ACC112 (cell line): ENCODE results near the gene ZBTB8B.
"Not testable (repeated sequence)": the region's sequence is repeated elsewhere in the genome, so short reads cannot be mapped to it uniquely, and the experiment has no call there.

Experiments used
- H2AFZ ChIP-seq: fragments of 200-600 bp; sonication (generic); one replicate; pipeline ENCODE4 v1.6.0; 2017; ENCODE audit warnings: antibody characterized with exemption, low read length; ENCODE audit not compliant: unreplicated experiment
- H3K27ac ChIP-seq: fragments of 200-600 bp; sonication (generic); 2 replicates; pipeline ENCODE4 v1.5.1; 2014; ENCODE audit warnings: low read depth, mild to moderate bottlenecking, antibody characterized with exemption, low read length, moderate library complexity
- H3K27me3 ChIP-seq: fragments of 200-600 bp; sonication (generic); 2 replicates; pipeline ENCODE4 v1.6.1; 2014; ENCODE audit warnings: mild to moderate bottlenecking, antibody characterized with exemption, low read length, moderate library complexity, mixed read lengths; ENCODE audit not compliant: insufficient read depth
- H3K36me3 ChIP-seq: fragments of 200-600 bp; sonication (generic); 2 replicates; pipeline ENCODE4 v1.6.1; 2016; ENCODE audit warnings: mild to moderate bottlenecking, antibody characterized with exemption, low read length, moderate library complexity, mixed read lengths; ENCODE audit not compliant: insufficient read depth
- H3K4me1 ChIP-seq: fragments of 200-600 bp; sonication (generic); one replicate; pipeline ENCODE4 v1.6.1; 2016; ENCODE audit warnings: low read length, mixed read lengths; ENCODE audit not compliant: insufficient read depth, unreplicated experiment, control insufficient read depth
- H3K4me3 ChIP-seq: fragments of 200-600 bp; sonication (generic); 2 replicates; pipeline ENCODE4 v1.5.1; 2014; ENCODE audit warnings: mild to moderate bottlenecking, low read depth, low read length
- H3K79me2 ChIP-seq: fragments of 200-600 bp; sonication (generic); one replicate; pipeline ENCODE4 v1.6.0; 2016; ENCODE audit warnings: low read length; ENCODE audit not compliant: control insufficient read depth, unreplicated experiment, insufficient read depth

ZBTB8B gene

GRCh38 chr1:32448186-32448772, 16.6 kb upstream of the ZBTB8B start:
- Histone ChIP-seq H2AFZ (peak overlapping the region; percentile 30), H3K4me3 (peak overlapping the region; percentile 59), H3K27me3 (peaks cover 16% of the 10 kb centered on the region; the same call in 1 of the 2 replicates)
- H3K79me2 ChIP-seq, H3K27ac ChIP-seq, H3K36me3 ChIP-seq, H3K4me1 ChIP-seq: not testable (repeated sequence)

GRCh38 chr1:32448773-32449456, 16.0 kb upstream of the ZBTB8B start:
- H3K4me1 ChIP-seq: no peaks in the 10 kb centered on the region
- H3K79me2 ChIP-seq: no peaks in the 10 kb centered on the region
- H3K27ac ChIP-seq: no peak overlapping the region
- peak overlapping the region; percentile 30 for H2AFZ ChIP-seq
- no peak overlapping the region for H3K4me3 ChIP-seq
- H3K36me3 ChIP-seq: no peaks in the 10 kb centered on the region
- peaks cover 10% of the 10 kb centered on the region; the same call in 1 of the 2 replicates for H3K27me3 ChIP-seq

DNA sequence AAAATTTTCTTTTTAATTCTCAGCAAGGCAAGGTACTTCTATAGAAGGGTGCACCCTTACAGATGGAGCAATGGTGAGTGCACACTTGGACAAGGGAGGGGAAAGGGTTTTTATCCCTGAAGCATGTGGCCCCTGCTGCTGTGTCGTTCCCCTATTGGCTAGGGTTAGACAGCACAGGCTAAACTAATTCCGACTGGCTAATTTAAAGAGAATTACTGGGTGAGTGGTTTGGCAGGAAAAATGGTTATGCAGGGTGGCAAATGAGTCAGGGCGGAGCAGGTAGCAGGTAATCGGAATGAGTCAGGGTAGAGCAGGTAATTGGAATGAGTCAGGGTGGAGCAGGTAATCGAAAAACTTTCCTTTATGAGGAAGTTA, 15.4 kb upstream of the ZBTB8B start:
- not testable (repeated sequence) for H3K4me3 ChIP-seq, H2AFZ ChIP-seq, H3K27ac ChIP-seq, H3K36me3 ChIP-seq, H3K27me3 ChIP-seq, H3K79me2 ChIP-seq, H3K4me1 ChIP-seq

- H3K27ac ChIP-seq: no peak overlapping the region
- no peaks in the 10 kb centered on the region for H3K36me3 ChIP-seq
These were observed 10.1 kb upstream of the ZBTB8B start for GRCh38 chr1:32454726-32455125.

GRCh38 chr1:32455958-32456357, 8.9 kb upstream of the ZBTB8B start:
- H3K4me3 ChIP-seq: no peak overlapping the region
- no peaks in the 10 kb centered on the region; the same call in 1 of the 2 replicates for H3K27me3 ChIP-seq
- H3K4me1 ChIP-seq: peaks cover 3% of the 10 kb centered on the region
- H3K79me2 ChIP-seq: no peaks in the 10 kb centered on the region
- no peaks in the 10 kb centered on the region for H3K36me3 ChIP-seq
- H3K27ac ChIP-seq: no peak overlapping the region
- no peak overlapping the region for H2AFZ ChIP-seq

More at GRCh38 chr1:32454726-32455125, 10.1 kb upstream of the ZBTB8B start:
- no peak overlapping the region for H2AFZ ChIP-seq
- H3K4me1 ChIP-seq: peaks cover 3% of the 10 kb centered on the region
- no peaks in the 10 kb centered on the region for H3K79me2 ChIP-seq
- H3K4me3 ChIP-seq: no peak overlapping the region
- H3K27me3 ChIP-seq: no peaks in the 10 kb centered on the region; the same call in 1 of the 2 replicates

- H2AFZ ChIP-seq, H3K79me2 ChIP-seq, H3K4me3 ChIP-seq, H3K27me3 ChIP-seq, H3K36me3 ChIP-seq, H3K4me1 ChIP-seq, H3K27ac ChIP-seq: not testable (repeated sequence)
These were observed 6.1 kb upstream of the ZBTB8B start for GRCh38 chr1:32458798-32459197.

- not testable (repeated sequence) for H3K36me3 ChIP-seq, H3K4me1 ChIP-seq, H3K4me3 ChIP-seq, H2AFZ ChIP-seq, H3K79me2 ChIP-seq, H3K27ac ChIP-seq
- peaks cover 42% of the 10 kb centered on the region for H3K27me3 ChIP-seq
These were observed 1.9 kb upstream of the ZBTB8B start for GRCh38 chr1:32462977-32463376.

DNA sequence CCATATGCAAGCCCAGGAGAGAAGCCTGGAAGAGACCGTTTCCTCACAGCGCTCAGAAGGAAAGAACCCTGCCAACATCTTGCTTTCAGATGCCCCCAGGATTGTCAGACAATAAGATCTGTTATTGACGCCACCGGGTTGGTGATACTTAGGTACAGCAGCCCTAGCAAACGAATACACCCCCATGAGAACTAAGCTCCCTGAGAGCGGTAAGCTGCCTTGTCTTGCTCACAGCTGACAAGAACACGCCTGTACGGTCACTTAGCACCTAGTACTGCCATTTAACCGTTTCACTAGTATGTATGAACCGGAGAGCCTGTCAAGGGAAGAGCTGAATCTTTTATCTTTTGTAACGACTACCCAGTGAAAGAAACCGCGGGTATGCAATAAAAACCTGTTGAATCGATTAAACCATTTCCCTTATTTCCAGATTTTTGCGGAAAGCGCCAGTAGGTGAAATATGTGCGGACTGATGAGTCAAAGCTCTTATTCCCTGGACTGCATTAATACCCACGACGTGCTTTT, 619 bp upstream of the ZBTB8B start:
- H3K79me2 ChIP-seq: no peaks in the 10 kb centered on the region
- no peak overlapping the region for H3K27ac ChIP-seq
- H3K4me1 ChIP-seq: peaks cover 10% of the 10 kb centered on the region
- H2AFZ ChIP-seq: peak overlapping the region; percentile 1
- H3K36me3 ChIP-seq: no peaks in the 10 kb centered on the region
- H3K4me3 ChIP-seq: peak overlapping the region; percentile 82
- H3K27me3 ChIP-seq: peaks cover 50% of the 10 kb centered on the region

DNA sequence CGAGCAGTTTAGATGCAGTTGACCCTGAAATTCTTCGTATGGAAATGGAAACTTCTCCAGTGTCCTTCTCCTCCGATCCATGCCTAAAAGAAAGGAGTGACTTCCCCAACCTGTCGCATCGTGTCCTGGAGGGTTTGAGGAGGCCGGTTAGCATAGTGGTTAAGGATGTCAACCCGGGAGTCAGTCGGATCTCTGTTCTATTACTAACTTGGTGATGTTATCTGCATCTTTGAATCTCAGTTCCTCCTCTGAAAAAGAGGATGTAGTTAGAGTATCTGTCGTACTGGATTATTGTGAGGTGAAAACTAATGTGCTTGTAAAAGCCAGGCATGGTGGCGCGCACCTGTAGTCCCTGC, 684 bp downstream of the ZBTB8B start:
- Histone ChIP-seq H2AFZ (no peak overlapping the region), H3K4me3 (peak overlapping the region; percentile 82), H3K27me3 (peaks cover 50% of the 10 kb centered on the region), H3K27ac (no peak overlapping the region), H3K79me2 (no peaks in the 10 kb centered on the region), H3K36me3 (no peaks in the 10 kb centered on the region), H3K4me1 (peaks cover 10% of the 10 kb centered on the region)

DNA sequence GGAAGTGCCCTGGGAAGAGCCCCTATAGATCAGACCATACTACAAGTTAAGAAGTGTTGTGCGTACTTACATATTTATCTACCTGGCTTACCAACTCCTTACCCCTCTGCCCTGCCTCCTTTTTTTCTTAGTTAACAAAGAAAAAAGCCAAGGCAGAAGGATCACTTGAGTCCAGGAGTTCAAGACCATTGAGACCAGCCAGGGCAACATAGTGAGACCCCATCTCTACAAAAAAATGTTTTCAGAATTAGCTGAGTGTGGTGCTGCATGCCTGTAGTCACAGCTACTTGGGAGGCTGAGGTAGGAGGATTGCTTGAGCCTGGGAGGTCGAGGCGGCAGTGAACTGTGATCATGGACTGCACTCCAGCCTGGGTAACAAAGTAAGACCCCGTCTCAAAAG, 1.9 kb downstream of the ZBTB8B start:
- Histone ChIP-seq H3K27ac (no peak overlapping the region), H2AFZ (no peak overlapping the region), H3K4me3 (no peak overlapping the region), H3K4me1 (peaks cover 10% of the 10 kb centered on the region), H3K79me2 (no peaks in the 10 kb centered on the region), H3K36me3 (no peaks in the 10 kb centered on the region), H3K27me3 (peaks cover 52% of the 10 kb centered on the region)

- Histone ChIP-seq H3K27me3 (peaks cover 47% of the 10 kb centered on the region), H2AFZ (no peak overlapping the region), H3K4me3 (no peak overlapping the region), H3K79me2 (no peaks in the 10 kb centered on the region), H3K27ac (no peak overlapping the region), H3K4me1 (peaks cover 10% of the 10 kb centered on the region), H3K36me3 (no peaks in the 10 kb centered on the region)
These were observed 3.9 kb downstream of the ZBTB8B start for GRCh38 chr1:32468791-32469190.
